ENCODE measurements around the gene TCAP.
"Not testable (repeated sequence)": the region's sequence is repeated elsewhere in the genome, so short reads cannot be mapped to it uniquely, and the experiment has no call there.

TCAP gene

DNA sequence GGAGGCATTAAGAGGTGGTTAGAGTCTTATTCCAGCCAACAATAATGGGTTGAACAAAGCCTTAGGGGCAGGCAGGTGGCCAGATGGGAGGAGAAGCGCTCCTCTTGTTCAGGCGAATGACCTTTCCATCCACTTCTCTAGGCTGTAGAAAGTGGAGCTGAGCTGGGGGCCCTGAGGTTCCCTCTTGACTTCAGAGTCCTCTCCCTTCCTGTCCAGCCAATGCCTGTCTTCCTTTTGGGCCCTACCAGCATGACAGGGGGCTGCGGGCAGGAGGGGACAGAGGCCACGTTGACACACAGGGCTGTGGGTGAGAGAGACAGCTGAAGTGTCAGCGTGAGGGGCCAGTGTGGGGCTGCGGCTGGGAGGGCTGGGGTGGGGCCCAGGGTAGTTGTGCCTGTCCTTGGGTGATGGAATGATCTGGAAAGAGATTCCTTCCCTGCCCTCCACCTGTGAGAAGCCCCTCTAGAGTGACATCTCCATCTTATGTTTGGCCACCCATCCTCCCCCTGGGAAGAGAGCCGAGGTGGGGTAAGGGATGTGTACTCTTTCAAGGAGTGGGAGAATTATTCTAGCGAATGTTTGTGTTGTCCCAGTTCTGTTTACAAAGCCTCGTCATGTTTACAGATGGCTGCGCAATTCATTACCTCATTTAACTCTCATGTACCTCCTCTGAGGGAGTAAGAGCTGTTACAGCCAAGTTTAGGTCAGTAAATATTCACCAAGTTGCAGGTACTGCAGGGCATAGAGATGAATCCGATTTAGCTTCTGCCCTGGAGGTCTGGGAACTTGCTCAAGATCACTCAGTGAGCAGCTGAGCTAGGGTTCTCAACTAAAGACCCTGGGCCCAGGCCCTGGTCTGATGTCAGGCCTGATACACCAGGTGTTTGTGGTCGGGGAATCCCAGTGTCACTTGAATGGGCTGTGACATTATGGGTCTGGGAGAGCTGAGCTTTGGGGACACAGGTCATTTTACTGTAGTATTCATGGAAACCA, 38.0 kb downstream of the TCAP start:
- no peak overlapping the region for H3K4me3 ChIP-seq (ENCODE audit: low read length)
- TF ChIP-seq ZNF274 (IDR thresholded peaks at IDR 0.05; ENCODE audit: low read depth, low read length): no peak

DNA sequence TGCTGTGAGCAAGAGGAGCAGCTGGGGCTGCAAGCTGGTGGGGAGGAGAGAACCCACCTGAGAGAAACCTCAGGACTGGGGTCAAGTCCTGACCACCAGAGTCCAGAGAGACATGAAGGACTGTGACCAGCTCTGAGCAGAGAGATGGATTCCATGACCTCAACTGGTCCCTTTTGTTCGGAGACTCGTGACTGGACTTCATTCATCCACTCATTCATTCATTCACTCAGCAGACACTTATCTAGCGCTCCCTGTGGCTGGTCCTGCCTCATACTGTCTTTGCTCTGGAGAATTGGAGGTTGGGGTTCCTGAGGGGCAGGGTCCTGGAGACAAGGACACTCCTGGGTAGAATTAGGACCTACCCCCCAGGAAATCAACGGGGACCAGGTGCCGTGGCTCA, 38.8 kb downstream of the TCAP start:
- H3K4me3 ChIP-seq (ENCODE audit: low read length): no peak overlapping the region
- TF ChIP-seq ZNF274 (IDR thresholded peaks at IDR 0.05; ENCODE audit: low read depth, low read length): no peak

- no peak overlapping the region for H3K4me3 ChIP-seq (ENCODE audit: low read length)
- TF ChIP-seq ZNF274 (IDR thresholded peaks at IDR 0.05; ENCODE audit: low read depth, low read length): no peak
These were observed 39.8 kb downstream of the TCAP start for GRCh38 chr17:39704821-39705551.

- no peak overlapping the region for H3K4me3 ChIP-seq (ENCODE audit: low read length)
- TF ChIP-seq ZNF274 (IDR thresholded peaks at IDR 0.05; ENCODE audit: low read depth, low read length): no peak
These were observed 40.7 kb downstream of the TCAP start for GRCh38 chr17:39705786-39706348.

DNA sequence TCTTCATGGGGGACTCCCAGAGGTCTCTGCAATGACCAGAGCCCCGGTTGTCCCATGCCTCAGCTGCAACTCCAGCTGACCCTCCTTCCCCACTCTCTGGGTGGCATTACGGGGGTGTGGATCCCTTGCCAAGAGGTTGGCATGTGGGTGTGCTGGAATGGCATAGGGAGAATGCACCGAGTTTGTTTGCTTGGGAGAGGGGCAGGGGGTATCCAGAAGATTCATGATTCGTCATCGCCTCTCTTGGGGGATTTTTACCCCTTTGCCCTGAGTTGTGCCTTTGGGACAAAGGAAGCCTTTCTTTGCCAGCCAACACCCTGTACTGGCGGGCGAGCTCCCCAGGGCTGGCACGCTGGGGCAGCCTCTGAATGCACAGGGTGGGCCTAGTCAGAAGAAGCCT, 41.2 kb downstream of the TCAP start:
- TF ChIP-seq ZNF274 (IDR thresholded peaks at IDR 0.05; ENCODE audit: low read depth, low read length): no peak
- H3K4me3 ChIP-seq (ENCODE audit: low read length): no peak overlapping the region

DNA sequence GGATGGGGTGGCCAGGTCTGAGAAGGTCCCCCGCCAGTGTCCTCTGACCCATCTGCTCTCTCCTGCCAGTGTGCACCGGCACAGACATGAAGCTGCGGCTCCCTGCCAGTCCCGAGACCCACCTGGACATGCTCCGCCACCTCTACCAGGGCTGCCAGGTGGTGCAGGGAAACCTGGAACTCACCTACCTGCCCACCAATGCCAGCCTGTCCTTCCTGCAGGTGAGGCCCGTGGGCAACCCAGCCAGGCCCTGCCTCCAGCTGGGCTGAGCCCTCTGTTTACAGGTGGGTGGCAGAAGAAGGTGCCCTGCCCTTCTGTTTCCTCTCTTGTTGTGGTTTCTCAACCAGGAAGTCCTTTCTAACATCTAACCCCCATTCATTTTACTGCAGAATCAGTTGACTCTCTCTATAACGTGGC, 41.8 kb downstream of the TCAP start:
- TF ChIP-seq ZNF274 (IDR thresholded peaks at IDR 0.05; ENCODE audit: low read depth, low read length): no peak
- H3K4me3 ChIP-seq (ENCODE audit: low read length): no peak overlapping the region

- H3K4me3 ChIP-seq (ENCODE audit: low read length): no peak overlapping the region
- TF ChIP-seq ZNF274 (IDR thresholded peaks at IDR 0.05; ENCODE audit: low read depth, low read length): no peak
These were observed 44.3 kb downstream of the TCAP start for GRCh38 chr17:39709319-39709997.

DNA sequence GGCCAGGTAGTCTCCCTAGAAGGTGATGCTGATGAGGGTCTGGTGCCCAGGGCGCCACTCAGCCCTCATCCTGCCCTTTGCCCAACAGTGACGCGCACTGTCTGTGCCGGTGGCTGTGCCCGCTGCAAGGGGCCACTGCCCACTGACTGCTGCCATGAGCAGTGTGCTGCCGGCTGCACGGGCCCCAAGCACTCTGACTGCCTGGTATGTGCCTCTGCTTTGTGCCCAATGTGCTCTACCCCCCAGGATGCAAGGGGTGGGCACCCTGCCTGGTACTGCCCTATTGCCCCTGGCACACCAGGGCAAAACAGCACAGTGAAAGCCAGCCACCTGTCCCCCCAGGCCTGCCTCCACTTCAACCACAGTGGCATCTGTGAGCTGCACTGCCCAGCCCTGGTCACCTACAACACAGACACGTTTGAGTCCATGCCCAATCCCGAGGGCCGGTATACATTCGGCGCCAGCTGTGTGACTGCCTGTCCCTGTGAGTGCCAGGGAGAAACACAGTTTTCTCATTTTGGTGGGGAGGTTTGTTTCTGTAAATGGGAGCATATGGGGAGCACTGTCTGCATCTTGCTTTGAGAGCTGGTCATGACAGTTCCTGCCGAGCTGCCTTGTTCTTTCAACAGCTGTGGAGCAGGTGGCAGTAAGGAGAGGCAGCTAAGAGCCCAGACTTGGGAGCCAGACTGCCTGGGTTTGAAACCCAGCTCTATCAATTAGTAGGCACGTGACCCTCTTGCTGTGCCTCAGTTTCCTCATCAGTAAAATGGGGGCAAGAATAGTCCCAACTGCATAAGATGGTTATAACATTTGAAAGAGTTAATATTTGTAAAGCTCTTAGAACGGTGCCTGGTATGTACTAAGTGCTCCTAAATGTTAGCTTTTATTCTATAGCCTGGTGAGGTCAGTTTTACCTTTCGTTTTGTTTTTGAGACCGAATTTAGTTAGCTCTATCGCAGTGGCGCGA, 45.1 kb downstream of the TCAP start:
- no peak overlapping the region for H3K4me3 ChIP-seq (ENCODE audit: low read length)

GRCh38 chr17:39711071-39711470, 45.9 kb downstream of the TCAP start:
- not testable (repeated sequence) for H3K4me3 ChIP-seq (ENCODE audit: low read length)

More for the DNA sequence above, 45.1 kb downstream of the TCAP start:
- TF ChIP-seq ZNF274 (IDR thresholded peaks at IDR 0.05; ENCODE audit: low read depth, low read length): no peak

GRCh38 chr17:39711851-39712250, 46.7 kb downstream of the TCAP start:
- H3K4me3 ChIP-seq (ENCODE audit: low read length): no peak overlapping the region
- no peak for TF ChIP-seq ZNF274 (IDR thresholded peaks at IDR 0.05; ENCODE audit: low read depth, low read length)

- no peak overlapping the region for H3K4me3 ChIP-seq (ENCODE audit: low read length)
- no peak for TF ChIP-seq ZNF274 (IDR thresholded peaks at IDR 0.05; ENCODE audit: low read depth, low read length)
These were observed 49.1 kb downstream of the TCAP start for GRCh38 chr17:39714234-39714633.

DNA sequence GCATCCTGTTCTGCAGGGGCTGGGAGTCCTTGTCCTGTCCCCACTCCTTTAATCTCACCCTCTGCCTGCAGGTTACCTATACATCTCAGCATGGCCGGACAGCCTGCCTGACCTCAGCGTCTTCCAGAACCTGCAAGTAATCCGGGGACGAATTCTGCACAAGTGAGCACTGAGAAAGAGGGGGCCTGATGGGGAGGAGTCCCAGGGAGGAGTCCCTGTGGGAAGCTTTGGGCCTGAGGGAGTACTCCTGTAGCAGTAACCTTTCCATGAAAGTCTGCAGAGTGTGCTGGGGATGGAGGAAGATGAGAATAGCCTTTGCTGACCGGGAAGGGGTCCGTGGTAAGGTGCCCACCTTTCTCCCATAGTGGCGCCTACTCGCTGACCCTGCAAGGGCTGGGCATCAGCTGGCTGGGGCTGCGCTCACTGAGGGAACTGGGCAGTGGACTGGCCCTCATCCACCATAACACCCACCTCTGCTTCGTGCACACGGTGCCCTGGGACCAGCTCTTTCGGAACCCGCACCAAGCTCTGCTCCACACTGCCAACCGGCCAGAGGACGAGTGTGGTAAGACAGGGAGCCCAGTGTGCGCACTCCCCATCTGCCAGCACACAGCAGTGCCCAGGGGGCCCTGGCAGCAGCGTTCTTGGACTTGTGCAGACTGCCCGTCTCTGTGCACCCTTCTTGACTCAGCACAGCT, 50.4 kb downstream of the TCAP start:
- TF ChIP-seq ZNF274 (IDR thresholded peaks at IDR 0.05; ENCODE audit: low read depth, low read length): no peak

More for the DNA sequence above, 50.4 kb downstream of the TCAP start:
- H3K4me3 ChIP-seq (ENCODE audit: low read length): no peak overlapping the region
